Body of pancreas (tissue), 4 donors: ENCODE measurements around the gene ARL2BP.

Experiments
- CTCF ChIP-seq, 7 experiments: fragments of 450-650 bp in 4 of 7; fragments of 200-600 bp in 3 of 7; sonication (generic) in 3 of 7; IDR thresholded peaks; one replicate each; pipeline ENCODE4 v1.5.1; 2016 to 2019; ENCODE audit warnings: antibody characterized with exemption in 7 of 7
- POLR2A ChIP-seq, 3 donors: fragments of 450-650 bp; IDR thresholded peaks; one replicate each; pipeline ENCODE4 v1.6.1; 2016; ENCODE audit warnings: antibody characterized with exemption in 3 of 3, mild to moderate bottlenecking in 2 of 3

GRCh38 chr16:57301126-57301817 is 56.2 kb downstream of the ARL2BP start:
- no peak for TF ChIP-seq CTCF (IDR thresholded peaks at IDR 0.05)
- TF ChIP-seq POLR2A (IDR thresholded peaks at IDR 0.05), result no peak
